ENCODE data around the gene SLCO2B1. TPM values are rescaled to one million over a fixed set of nuclear protein-coding genes. Genes with fewer than 3 reads are reported as not detected.

The SLCO2B1 gene
- total RNA-seq = 100 to 1,000 TPM in 1 of 4 donors, 10 to 100 TPM in 3; 68.8 to 148 (median 85.3) TPM

GRCh38 chr11:75150879-75151278 lies at the start of gene SLCO2B1:
SLCO2B1 (plus strand) TSS chr11:75151107; CDS start chr11:75151382, 275 bp downstream.
- TF ChIP-seq CTCF (IDR thresholded peaks at IDR 0.05; ENCODE audit: low read depth) = no peak

- no peak for TF ChIP-seq CTCF (IDR thresholded peaks at IDR 0.05; ENCODE audit: low read depth)
Observed at GRCh38 chr11:75101424-75102128, 49.3 kb upstream of the SLCO2B1 start.

GRCh38 chr11:75103380-75104026 lies 47.4 kb upstream of the SLCO2B1 start:
- TF ChIP-seq CTCF (IDR thresholded peaks at IDR 0.05; ENCODE audit: low read depth) = no peak

DNA sequence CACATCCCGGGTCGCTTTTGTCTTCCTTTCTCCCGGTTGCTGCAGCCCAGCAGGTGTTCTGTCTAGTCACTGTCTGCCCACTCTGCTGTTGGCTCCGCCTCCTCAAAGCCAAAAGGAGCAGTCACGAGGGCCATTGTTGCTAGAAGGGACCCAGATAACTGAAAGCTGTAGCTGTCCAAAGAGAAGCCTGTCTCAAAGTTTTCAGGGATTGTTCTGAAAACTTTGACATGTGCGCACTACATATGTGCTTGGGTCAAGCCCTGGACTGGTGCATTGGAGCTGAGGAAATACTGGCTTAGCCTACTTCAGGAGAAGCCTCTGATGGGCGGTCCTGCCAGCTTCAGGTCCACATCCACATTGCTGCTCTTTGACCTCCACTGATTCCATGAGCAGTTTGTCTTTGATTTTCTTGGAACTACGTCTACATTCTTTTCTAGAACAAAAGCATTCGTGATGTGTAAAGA lies 45.4 kb upstream of the SLCO2B1 start:
- no peak for TF ChIP-seq CTCF (IDR thresholded peaks at IDR 0.05; ENCODE audit: low read depth)

GRCh38 chr11:75107187-75107586 lies 43.7 kb upstream of the SLCO2B1 start:
- TF ChIP-seq CTCF (IDR thresholded peaks at IDR 0.05; ENCODE audit: low read depth) = no peak

GRCh38 chr11:75112200-75112599 lies 38.7 kb upstream of the SLCO2B1 start:
- TF ChIP-seq CTCF (IDR thresholded peaks at IDR 0.05; ENCODE audit: low read depth) = no peak

DNA sequence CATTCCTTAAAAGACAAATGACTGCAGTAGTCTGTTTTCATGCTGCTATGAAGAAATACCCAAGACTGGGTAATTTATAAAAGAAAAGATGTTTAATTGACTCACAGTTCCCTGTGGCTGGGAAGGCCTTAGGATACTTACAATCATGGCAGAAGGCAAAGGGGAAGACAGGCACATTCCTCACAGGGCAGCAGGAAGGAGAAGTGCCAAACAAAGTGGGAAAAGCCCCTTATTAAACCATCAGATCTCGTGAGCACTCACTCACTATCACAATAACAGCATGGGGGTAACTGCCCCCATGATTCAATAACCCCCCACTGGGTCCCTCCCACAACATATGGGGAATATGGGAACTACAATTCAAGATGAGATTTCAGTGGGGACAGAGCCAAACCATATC lies 37.9 kb upstream of the SLCO2B1 start:
- no peak for TF ChIP-seq CTCF (IDR thresholded peaks at IDR 0.05; ENCODE audit: low read depth)

Data from subcutaneous adipose tissue (tissue), 4 donors.